G401 (cell line): ENCODE data around the gene ZNHIT2. TPM values are rescaled to one million over a fixed set of nuclear protein-coding genes. Genes with fewer than 3 reads are reported as not detected.

Source experiments
- DNase-seq: peaks from one replicate; pipeline ENCODE4 v3.0.0-alpha.2; 2015; ENCODE audit warnings: low spot score
- in situ Hi-C: cut with HindIII; loops from 2 replicates; pipeline ENCODE4 v1.10.0; 2016; ENCODE audit warnings: low sequenced_read_pairs, mixed read lengths
- total RNA-seq: library from RNA; depleted of rRNA; stranded (reverse); fragments of >200 nt; shearing (Covaris generic); gene quantifications from 2 replicates; pipeline ENCODE4 v1.2.3, GENCODE V29; 2014; rRNA removed

Gene ZNHIT2
- total RNA-seq, 1 experiment from 2014 or later, result 21.0 TPM

DNA sequence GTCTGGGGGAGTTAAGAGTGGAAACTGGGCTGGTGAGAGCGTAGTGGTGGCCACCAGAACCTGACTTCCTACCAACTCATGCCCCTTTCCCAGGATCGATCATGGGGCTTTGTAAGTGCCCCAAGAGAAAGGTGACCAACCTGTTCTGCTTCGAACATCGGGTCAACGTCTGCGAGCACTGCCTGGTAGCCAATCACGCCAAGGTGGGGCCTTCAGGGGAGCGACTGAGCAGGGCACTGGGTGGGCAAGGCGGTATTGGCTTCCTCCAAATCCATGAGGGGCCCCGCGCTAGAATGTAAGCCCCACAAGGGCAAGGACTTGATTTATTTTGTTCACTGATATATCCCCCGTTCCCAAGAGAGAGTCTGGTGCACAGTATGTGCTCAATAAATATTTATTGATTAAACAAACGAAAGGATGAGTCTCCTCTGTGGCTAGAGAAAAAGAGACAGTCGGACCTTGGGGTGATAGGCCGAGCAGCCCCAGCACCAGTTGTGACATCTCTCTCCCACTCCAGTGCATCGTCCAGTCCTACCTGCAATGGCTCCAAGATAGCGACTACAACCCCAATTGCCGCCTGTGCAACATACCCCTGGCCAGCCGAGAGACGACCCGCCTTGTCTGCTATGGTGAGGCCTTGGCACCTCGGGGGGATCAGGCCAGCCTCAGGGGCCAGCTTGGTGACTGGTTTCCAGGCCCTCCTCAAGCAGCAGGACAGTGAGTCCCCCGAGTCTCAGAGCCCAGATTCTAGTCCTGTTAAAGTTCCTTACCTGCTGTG, 32.7 kb downstream of the ZNHIT2 start:
- in situ Hi-C loops, result no loop called here
- DNase-seq, result no peak

DNA sequence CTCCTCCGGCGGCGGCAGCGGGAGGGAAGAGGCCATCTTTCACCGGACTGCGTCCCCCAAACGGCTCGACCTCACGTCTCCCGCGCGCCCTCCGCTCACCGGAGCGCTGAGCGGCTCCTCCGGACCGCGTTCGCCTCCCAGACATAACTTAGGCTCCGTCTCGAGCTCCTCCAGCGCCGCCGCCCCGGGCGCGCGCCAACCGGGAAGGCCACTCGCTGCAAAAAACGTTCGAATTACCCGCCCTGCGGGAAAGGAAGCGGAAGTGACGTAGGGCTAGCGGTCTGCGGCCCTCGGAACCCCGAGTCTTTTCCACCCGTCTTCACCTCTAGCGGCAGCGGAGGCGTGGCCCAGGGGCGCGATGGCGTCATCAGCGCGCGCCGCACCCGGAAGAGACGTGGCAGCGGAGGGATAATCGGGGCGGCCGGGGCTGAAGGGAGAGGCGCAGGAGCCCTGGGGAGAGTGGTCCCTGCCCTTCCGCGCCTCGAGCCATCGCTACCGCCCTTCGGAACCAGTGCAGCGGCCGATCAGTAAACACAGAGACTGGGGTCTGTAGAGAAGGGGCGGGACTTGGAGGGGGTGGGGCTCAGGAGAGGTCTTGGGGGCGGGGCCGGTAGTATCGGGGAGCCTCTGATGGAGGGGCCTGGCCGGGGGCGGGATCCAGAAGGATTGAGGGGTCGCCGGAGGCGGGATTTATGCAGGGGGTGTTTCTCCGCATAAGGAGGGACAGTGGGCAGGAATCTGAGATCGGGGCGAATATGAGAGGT, 33.5 kb downstream of the ZNHIT2 start, which contains the start of the genes CDCA5 and ZFPL1:
CDCA5 (minus strand) TSS at position 207 of the 764 bp plus-strand sequence; CDS start at position 145, 62 bp downstream.
ZFPL1 (plus strand) TSS at position 389 of the 764 bp plus-strand sequence. CDS start 477 bp downstream, outside the sequence.
- in situ Hi-C loops, result no loop called here
- peak; percentile 96 for DNase-seq

DNA sequence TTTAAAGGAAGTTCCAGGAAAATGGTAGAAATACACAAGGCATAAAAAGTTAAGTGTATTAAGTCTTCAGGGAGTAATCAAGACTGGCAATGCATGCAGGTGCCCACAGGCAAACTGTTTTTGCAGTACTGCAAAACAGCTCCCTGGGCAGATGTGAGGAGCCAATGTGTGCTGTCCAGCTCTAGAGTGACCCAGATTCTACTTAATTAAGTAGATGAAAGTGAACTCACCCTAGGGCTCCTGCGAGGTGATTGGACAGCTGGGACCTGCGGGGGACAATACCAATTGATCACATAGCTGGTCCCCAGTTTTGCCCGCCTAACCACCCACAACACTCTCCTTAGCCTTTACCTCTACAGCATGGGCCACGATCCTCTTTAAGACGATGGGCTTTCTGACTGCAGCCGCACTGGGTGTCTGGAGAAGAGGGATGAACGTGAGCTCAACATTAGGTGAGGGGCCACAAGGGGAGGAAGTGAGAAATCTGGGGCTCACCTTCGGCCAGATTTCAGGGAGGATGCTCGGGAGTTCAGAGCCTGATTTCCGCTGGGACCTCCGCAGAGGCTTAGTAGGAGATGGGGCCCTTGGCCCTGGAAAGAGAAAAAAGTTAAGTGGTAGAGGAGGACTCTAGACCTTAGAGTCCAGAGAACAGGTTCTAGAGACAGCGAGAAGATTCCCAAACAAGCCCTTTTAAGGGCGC, 34.2 kb downstream of the ZNHIT2 start:
- in situ Hi-C loops, result no loop called here
- no peak for DNase-seq

DNA sequence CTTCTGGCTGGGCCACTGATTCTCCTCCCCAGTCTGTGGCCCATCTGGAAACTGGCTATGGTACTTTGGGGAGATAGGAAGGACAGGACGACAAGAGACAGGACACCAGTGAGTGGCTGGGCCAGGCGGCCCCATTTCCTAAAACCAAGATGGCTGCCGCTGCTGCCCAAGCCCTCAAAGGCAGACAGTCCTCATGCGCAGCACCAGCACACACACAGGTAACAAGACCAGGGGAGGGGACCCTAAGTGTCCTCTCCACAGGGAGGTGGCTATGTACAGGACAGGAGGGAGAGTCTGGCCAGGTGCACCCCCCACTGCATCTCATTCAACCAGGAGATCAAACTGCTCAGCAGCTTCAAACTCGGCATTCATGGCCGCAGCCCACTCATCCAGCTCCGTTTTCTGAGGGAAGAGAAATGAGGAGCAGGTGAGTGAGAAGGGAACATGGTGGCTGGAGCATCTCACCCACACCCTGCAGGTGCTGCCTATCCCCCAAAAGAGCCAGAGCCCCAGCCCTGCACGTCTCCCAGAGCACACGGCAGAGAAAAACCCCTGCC, 38.6 kb downstream of the ZNHIT2 start:
- DNase-seq, result no peak
- in situ Hi-C loops, result no loop called here

DNA sequence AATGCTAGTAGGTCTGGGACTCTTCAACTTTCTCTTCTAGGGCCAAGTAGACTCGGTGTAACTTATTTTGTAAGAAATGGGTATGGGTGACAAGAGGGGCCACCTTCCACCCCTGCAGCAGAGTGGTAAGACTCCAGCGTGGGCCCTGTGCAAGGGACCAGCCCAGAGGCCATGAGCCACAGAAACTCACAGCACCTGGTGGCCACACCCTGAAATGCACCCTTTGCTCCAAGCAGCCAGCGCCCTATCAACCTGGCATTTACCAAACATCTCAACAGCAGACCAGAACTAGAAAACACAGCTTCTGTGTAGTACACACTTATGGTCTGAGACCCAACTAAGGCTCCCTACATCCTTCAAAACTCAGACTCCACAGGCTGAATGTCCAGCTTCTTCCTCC, 39.4 kb downstream of the ZNHIT2 start:
- in situ Hi-C loops, result no loop called here
- DNase-seq, result peak; percentile 23

DNA sequence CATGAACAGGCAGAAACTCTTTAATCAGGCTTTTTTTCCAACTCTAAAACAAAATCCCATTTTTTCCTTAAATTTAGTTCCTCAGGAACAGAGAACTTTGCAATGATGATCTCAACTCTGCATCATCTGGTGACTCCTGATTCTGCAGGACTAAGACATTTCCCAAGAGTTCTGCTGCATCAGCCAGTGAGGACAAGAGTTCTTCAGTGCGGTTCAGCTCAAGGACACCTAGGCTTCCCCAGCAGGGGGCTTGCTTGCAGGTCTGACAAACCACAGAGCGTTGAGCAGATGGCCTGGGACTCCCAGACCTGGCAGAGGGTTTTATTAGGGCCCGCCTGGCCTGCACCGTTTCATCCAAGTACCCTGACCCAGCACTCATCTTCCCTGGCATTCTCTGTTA, 40.0 kb downstream of the ZNHIT2 start:
- no peak for DNase-seq
- in situ Hi-C loops, result no loop called here

DNA sequence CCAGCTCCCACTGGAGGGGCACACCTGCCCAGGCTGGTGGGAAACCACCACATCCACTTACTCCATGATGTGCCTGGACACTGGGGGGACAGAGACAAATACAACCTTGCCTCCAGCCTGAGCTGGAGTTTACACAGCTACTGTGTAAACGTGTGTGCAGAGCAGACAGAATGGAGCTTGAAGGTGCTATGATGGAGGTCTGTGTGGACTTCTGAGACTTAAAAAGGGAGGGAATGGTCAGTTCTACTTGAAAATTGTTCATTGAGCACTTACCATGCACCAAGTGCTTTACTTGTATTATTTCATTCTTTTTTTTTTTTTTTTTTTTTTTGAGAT, 44.9 kb downstream of the ZNHIT2 start:
- in situ Hi-C loops, result no loop called here
- DNase-seq, result no peak

DNA sequence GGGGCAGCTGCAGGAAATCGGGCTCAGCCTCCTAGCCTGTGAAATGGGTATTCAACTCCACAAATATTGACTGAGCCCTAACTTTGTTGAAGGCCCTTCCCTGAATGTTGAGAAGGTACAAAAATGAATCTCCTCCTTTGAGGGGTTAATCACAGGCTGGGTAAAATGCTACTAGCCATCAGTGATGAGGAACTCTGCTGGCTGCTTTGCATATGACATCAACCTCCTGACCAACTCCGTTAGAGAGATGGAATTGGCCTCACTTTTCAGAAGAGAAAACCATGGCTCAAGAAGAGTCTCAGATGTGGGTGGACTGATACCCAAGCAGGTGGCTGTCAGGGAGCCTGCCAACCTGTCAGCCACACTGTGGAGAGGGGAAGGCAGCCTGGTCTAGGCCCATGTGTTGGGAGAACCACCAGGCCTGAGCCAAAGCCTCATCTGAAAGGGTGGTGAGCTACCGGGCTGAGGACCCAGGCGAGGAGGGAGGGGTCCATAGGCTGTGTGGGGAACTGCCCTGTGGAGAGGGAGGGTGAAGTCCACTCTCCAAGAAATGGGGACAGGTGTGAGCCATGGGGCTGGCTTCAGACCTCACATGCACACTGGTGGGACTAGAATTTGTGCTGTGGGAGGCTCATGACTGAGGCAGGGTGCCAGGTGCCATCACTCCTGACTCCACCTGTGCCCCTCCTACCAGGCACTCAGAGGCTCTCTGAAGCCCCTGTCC, 45.4 kb downstream of the ZNHIT2 start:
- no peak for DNase-seq

DNA sequence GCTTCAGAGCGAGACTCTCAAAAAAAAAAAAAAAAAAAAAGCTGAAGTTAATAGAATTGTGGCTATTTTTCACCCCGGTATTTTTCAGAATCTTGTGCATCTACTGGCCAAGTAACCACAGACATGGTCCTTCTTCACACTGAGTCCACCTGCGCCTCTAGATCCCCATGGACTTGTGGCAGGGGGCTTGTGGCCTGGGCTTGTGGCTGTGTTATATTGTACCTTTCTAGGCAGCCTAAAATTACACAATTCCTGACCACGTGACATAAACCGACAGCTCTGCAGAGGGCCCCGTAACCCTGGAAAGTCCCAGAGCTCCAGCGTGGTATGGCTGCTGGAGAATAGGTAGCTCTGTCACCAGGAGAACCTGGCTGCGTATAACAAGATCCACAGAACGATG, 48.3 kb downstream of the ZNHIT2 start:
- in situ Hi-C loops, result no loop called here
- DNase-seq, result no peak

More for the DNA sequence above, 45.4 kb downstream of the ZNHIT2 start:
- in situ Hi-C loops, result no loop called here

DNA sequence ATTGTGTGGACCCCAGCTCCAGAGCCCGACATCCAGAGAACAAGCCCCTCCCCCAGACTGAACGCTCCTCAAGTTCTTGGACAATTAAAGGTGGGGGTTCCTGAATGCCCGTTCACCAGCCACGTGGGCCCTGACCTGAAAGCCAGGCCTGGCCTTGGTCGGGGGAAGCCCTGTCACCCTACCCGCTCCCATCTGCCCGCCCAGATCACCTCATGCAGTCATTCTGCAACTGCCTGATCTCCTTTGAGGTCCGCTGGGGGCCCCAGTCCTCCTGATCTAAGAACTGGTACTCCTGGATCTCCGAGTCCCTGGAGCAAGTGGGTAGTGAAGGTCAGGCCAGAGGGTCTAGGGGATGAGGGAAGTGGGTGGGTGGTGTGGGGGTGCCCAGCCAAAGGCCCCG, 50.1 kb downstream of the ZNHIT2 start:
- no peak for DNase-seq
- in situ Hi-C loops, result no loop called here

DNA sequence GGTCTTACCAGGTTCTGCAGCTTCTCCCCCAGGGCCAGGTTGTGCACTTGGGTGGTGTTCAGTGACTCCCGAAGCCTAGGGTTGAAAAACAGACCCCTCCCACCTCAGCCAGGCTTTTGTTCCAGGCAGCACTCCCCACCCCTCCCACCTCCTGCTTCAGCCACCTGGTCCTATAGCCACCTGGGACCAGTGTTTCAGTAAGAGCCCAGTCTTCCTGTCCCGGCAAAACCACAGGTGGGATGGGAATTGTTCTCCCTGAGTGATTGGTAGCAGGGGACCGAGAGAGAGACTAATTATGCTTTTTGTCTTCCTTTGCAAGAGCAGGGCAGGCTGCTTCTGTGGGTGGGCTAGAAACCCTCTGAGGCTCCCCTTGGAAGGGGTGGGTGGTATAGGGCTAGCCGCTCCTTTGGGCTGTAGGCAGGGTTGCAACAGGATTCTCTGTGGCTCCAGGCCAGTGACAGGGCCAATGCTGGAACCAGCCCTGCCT, 50.7 kb downstream of the ZNHIT2 start:
- DNase-seq, result no peak
- in situ Hi-C loops, result no loop called here

Other genes starting within 250 kb of the ZNHIT2 start
- gene EHD1, start 239.1 kb downstream of the ZNHIT2 start, total RNA-seq, result 25.3 and 32.4 TPM in 2 replicates
- gene ATG2A, start 200.5 kb downstream of the ZNHIT2 start, total RNA-seq, result 15.8 and 20.5 TPM in 2 replicates
- gene PPP2R5B, start 193.0 kb downstream of the ZNHIT2 start, total RNA-seq, result 11.7 and 20.5 TPM in 2 replicates
- gene GPHA2, start 181.8 kb downstream of the ZNHIT2 start, total RNA-seq, result 0.54 and 0.80 TPM in 2 replicates
- gene MAJIN, start 145.6 kb downstream of the ZNHIT2 start, total RNA-seq, result not detected in 2 replicates
- gene BATF2, start 120.7 kb downstream of the ZNHIT2 start, total RNA-seq, result 0.37 and 4.1 TPM in 2 replicates
- 175 and 216 TPM in 2 replicates for gene ARL2, start 103.5 kb downstream of the ZNHIT2 start, total RNA-seq
- gene SNX15, start 90.3 kb downstream of the ZNHIT2 start, total RNA-seq, result 10.1 and 12.8 TPM in 2 replicates
- gene SAC3D1, start 76.5 kb downstream of the ZNHIT2 start, total RNA-seq, result 52.3 and 52.9 TPM in 2 replicates
- gene NAALADL1, start 59.1 kb downstream of the ZNHIT2 start, total RNA-seq, result not detected in 2 replicates
- 59.1 and 71.2 TPM in 2 replicates for gene CDCA5, start 33.7 kb downstream of the ZNHIT2 start, total RNA-seq
- 17.7 and 42.6 TPM in 2 replicates for gene ZFPL1, start 33.5 kb downstream of the ZNHIT2 start, total RNA-seq
- gene VPS51, start 21.5 kb downstream of the ZNHIT2 start, total RNA-seq, result 212 and 303 TPM in 2 replicates
- gene TM7SF2, start 5.8 kb downstream of the ZNHIT2 start, total RNA-seq, result 23.5 and 39.0 TPM in 2 replicates
- 137 and 188 TPM in 2 replicates for gene FAU, start 4.4 kb upstream of the ZNHIT2 start, total RNA-seq
- gene MRPL49, start 4.6 kb upstream of the ZNHIT2 start, total RNA-seq, result 108 and 117 TPM in 2 replicates
- 6.9 and 16.3 TPM in 2 replicates for gene SYVN1, start 16.8 kb upstream of the ZNHIT2 start, total RNA-seq
- 2.0 and 3.4 TPM in 2 replicates for gene SPDYC, start 52.5 kb upstream of the ZNHIT2 start, total RNA-seq
- 76.6 and 128 TPM in 2 replicates for gene CAPN1, start 64.2 kb upstream of the ZNHIT2 start, total RNA-seq
- 10.8 and 19.4 TPM in 2 replicates for gene POLA2, start 144.3 kb upstream of the ZNHIT2 start, total RNA-seq
- gene CDC42EP2, start 197.2 kb upstream of the ZNHIT2 start, total RNA-seq, result 4.6 TPM in 1 of 2 replicates, not detected in the other
- gene DPF2, start 216.2 kb upstream of the ZNHIT2 start, total RNA-seq, result 52.8 and 54.3 TPM in 2 replicates
- gene TIGD3, start 237.1 kb upstream of the ZNHIT2 start, total RNA-seq, result 0.12 and 1.9 TPM in 2 replicates